Keratinocyte (primary cell): ENCODE measurements around the gene PARP16.

Experiments
- EZH2 ChIP-seq: IDR thresholded peaks from one replicate; pipeline ENCODE4 v1.6.1; 2012; ENCODE audit warnings: inconsistent platforms, mild to moderate bottlenecking, low read length, moderate library complexity
- TF ChIP-seq, protein P1 (sequence below), 3 experiments: IDR thresholded peaks in 1 of 3; conservative IDR thresholded peaks in 1 of 3; optimal IDR thresholded peaks in 1 of 3; 2 replicates in 2 of 3; 3 replicates in 1 of 3; pipeline versions ENCODE3 to v1.5.1; 2011; ENCODE audit warnings: low read length in 3 of 3, mild to moderate bottlenecking in 3 of 3, moderate library complexity in 2 of 3, control low read depth in 1 of 3, inconsistent platforms in 1 of 3; ENCODE audit not compliant: insufficient read depth in 2 of 3; ENCODE audit errors: extremely low read depth in 1 of 3

DNA sequence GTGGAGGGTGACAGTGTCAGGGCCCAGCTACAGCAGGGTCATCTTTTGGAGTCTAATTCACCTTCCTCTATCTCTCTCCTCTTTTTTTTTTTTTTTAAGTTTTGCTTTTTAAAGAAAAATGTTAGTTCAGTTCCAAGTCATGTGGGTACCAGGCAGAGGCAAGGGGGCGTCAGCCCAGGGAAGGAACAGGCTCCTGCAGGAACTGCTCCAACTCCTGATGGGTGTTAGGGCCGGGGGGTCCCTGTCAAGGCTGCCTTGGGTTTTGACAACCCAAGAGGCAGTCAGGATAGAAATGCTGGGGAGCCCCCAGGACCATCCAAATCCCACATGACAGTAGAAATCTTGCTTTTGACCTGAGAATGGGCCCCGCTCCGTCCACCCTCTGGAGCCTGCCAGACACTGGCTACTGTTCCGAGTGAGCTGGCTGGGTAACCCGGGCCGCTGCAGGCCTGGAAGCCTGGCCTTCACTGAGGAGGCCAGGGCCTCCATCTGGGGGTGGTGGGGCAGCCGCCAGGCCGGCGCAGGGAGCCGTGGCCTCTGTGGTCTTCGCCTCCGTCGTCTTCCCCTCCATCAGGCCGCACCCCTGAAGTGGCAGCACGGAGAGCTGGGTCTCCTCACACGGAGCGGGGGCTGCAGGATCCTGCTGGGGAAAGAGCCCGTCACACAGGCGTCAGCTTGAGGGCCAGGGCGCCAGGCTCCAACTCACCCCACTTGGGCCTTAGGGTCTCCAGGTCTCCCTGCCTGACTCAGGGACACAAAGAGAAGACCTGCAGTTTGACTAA lies 42.0 kb upstream of the PARP16 start:
- TF ChIP-seq, protein P1, sequence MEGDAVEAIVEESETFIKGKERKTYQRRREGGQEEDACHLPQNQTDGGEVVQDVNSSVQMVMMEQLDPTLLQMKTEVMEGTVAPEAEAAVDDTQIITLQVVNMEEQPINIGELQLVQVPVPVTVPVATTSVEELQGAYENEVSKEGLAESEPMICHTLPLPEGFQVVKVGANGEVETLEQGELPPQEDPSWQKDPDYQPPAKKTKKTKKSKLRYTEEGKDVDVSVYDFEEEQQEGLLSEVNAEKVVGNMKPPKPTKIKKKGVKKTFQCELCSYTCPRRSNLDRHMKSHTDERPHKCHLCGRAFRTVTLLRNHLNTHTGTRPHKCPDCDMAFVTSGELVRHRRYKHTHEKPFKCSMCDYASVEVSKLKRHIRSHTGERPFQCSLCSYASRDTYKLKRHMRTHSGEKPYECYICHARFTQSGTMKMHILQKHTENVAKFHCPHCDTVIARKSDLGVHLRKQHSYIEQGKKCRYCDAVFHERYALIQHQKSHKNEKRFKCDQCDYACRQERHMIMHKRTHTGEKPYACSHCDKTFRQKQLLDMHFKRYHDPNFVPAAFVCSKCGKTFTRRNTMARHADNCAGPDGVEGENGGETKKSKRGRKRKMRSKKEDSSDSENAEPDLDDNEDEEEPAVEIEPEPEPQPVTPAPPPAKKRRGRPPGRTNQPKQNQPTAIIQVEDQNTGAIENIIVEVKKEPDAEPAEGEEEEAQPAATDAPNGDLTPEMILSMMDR (optimal IDR thresholded peaks at IDR 0.05 in 1 of 3, IDR thresholded peaks at IDR 0.05 in 1 of 3, conservative IDR thresholded peaks at IDR 0.05 in 1 of 3; ENCODE audit: extremely low read depth in 1 of 3, insufficient read depth in 2 of 3, low read length in 3 of 3), result no peak
- no peak for TF ChIP-seq EZH2
